ENCODE measurements around the gene SNX17. TPM values are rescaled to one million over a fixed set of nuclear protein-coding genes. Genes with fewer than 3 reads are reported as not detected.

Gene SNX17
- total and polyA plus RNA-seq, 2 of the 13 experiments (the other 11 are each of a cell fraction or from before 2014, with no cell fraction given): 75.0 to 109 TPM

- TF ChIP-seq PRDM4 (CRISPR knock-in tag; IDR thresholded peaks at IDR 0.05; ENCODE audit: borderline replicate concordance) (no peak), SOX13 (IDR thresholded peaks at IDR 0.05) (no peak), SOX13 (CRISPR knock-in tag; conservative IDR thresholded peaks at IDR 0.05 in 1 of 2, IDR thresholded peaks at IDR 0.05 in 1 of 2) (peak in 1 of 2 experiments; percentile 60; a peak in 2 of 4 replicates), ELF1 (CRISPR knock-in tag; IDR thresholded peaks at IDR 0.05) (no peak), MED8 (CRISPR knock-in tag; IDR thresholded peaks at IDR 0.05; ENCODE audit: insufficient replicate concordance) (no peak), ARNT (IDR thresholded peaks at IDR 0.05) (no peak), SP1 (IDR thresholded peaks at IDR 0.05) (no peak), SP1 (CRISPR knock-in tag; IDR thresholded peaks at IDR 0.05) (0 out of 2 replicates have a peak, but pooled peaks have one; percentile 3), ZSCAN29 (CRISPR knock-in tag; conservative IDR thresholded peaks at IDR 0.05) (0 out of 2 replicates have a peak, but pooled peaks have one; percentile 74), ASH2L (IDR thresholded peaks at IDR 0.05; ENCODE audit: insufficient read length, low read depth, low read length) (peak; percentile 45), SMARCC2 (IDR thresholded peaks at IDR 0.05) (no peak), TBX2 (CRISPR knock-in tag; IDR thresholded peaks at IDR 0.05; ENCODE audit: borderline replicate concordance) (peak; percentile 68; the same call in 1 of the 2 replicates), ZNF589 (CRISPR knock-in tag; conservative IDR thresholded peaks at IDR 0.05) (no peak), PAX8 (CRISPR knock-in tag; IDR thresholded peaks at IDR 0.05; ENCODE audit: borderline replicate concordance) (no peak), PCBP1 (IDR thresholded peaks at IDR 0.05; ENCODE audit: borderline replicate concordance, low read depth, low read length) (no peak), ZNF720 (CRISPR knock-in tag; IDR thresholded peaks at IDR 0.05) (no peak), ZNF280B (CRISPR knock-in tag; IDR thresholded peaks at IDR 0.05; ENCODE audit: borderline replicate concordance) (no peak), JUND (CRISPR knock-in tag; IDR thresholded peaks at IDR 0.05) (no peak), ZBTB20 (CRISPR knock-in tag; IDR thresholded peaks at IDR 0.05; ENCODE audit: borderline replicate concordance, low read depth) (no peak), KDM1A (CRISPR knock-in tag; IDR thresholded peaks at IDR 0.05) (no peak), ZNF326 (CRISPR knock-in tag; IDR thresholded peaks at IDR 0.05; ENCODE audit: borderline replicate concordance) (no peak), ZNF703 (CRISPR knock-in tag; IDR thresholded peaks at IDR 0.05; ENCODE audit: borderline replicate concordance) (no peak)
- TF ChIP-seq, protein P1, sequence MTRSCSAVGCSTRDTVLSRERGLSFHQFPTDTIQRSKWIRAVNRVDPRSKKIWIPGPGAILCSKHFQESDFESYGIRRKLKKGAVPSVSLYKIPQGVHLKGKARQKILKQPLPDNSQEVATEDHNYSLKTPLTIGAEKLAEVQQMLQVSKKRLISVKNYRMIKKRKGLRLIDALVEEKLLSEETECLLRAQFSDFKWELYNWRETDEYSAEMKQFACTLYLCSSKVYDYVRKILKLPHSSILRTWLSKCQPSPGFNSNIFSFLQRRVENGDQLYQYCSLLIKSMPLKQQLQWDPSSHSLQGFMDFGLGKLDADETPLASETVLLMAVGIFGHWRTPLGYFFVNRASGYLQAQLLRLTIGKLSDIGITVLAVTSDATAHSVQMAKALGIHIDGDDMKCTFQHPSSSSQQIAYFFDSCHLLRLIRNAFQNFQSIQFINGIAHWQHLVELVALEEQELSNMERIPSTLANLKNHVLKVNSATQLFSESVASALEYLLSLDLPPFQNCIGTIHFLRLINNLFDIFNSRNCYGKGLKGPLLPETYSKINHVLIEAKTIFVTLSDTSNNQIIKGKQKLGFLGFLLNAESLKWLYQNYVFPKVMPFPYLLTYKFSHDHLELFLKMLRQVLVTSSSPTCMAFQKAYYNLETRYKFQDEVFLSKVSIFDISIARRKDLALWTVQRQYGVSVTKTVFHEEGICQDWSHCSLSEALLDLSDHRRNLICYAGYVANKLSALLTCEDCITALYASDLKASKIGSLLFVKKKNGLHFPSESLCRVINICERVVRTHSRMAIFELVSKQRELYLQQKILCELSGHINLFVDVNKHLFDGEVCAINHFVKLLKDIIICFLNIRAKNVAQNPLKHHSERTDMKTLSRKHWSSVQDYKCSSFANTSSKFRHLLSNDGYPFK (CRISPR knock-in tag; IDR thresholded peaks at IDR 0.05; ENCODE audit: borderline replicate concordance): no peak
Measured at GRCh38 chr2:27353762-27354596, 16.4 kb upstream of the SNX17 start (continued).

All from HepG2 (cell line).